Neural crest cell (in vitro differentiated cells): ENCODE data around the gene PAPOLB. TPM values are rescaled to one million over a fixed set of nuclear protein-coding genes. Genes with fewer than 3 reads are reported as not detected.

Experiments used
- DNase-seq: peaks from one replicate; pipeline ENCODE4 v3.0.0; 2021; ENCODE audit warnings: low read depth, mixed read lengths, low spot score
- H3K27ac Mint-ChIP-seq: one replicate; pipeline ENCODE4 v1.8.0; 2021; ENCODE audit warnings: mild to moderate bottlenecking, mixed read lengths; ENCODE audit not compliant: unreplicated experiment
- H3K27me3 Mint-ChIP-seq: 2 replicates; pipeline ENCODE4 v1.8.0; 2021; ENCODE audit warnings: low read depth, mild to moderate bottlenecking, mixed read lengths
- H3K36me3 Mint-ChIP-seq: 2 replicates; pipeline ENCODE4 v1.8.0; 2021; ENCODE audit warnings: low read depth, mild to moderate bottlenecking, mixed read lengths
- H3K4me1 Mint-ChIP-seq: 2 replicates; pipeline ENCODE4 v1.8.0; 2021; ENCODE audit warnings: mixed read lengths
- H3K4me3 Mint-ChIP-seq: one replicate; pipeline ENCODE4 v1.8.0; 2021; ENCODE audit warnings: mild to moderate bottlenecking, mixed read lengths
- H3K9me3 Mint-ChIP-seq: 2 replicates; pipeline ENCODE4 v1.8.0; 2021; ENCODE audit warnings: mixed read lengths
- total RNA-seq: library from RNA; stranded (reverse); gene quantifications from 2 replicates; pipeline ENCODE4 v1.2.1, GENCODE V29; 2021
- TF ChIP-seq, protein P1 (sequence below): fragments of 200-600 bp; sonication (generic); conservative IDR thresholded peaks from 2 replicates; pipeline ENCODE4 v1.5.0; 2021; ENCODE audit warnings: antibody characterized with exemption, mild to moderate bottlenecking

PAPOLB gene
- total RNA-seq, 1 donor from 2014 or later = 0.26 TPM

DNA sequence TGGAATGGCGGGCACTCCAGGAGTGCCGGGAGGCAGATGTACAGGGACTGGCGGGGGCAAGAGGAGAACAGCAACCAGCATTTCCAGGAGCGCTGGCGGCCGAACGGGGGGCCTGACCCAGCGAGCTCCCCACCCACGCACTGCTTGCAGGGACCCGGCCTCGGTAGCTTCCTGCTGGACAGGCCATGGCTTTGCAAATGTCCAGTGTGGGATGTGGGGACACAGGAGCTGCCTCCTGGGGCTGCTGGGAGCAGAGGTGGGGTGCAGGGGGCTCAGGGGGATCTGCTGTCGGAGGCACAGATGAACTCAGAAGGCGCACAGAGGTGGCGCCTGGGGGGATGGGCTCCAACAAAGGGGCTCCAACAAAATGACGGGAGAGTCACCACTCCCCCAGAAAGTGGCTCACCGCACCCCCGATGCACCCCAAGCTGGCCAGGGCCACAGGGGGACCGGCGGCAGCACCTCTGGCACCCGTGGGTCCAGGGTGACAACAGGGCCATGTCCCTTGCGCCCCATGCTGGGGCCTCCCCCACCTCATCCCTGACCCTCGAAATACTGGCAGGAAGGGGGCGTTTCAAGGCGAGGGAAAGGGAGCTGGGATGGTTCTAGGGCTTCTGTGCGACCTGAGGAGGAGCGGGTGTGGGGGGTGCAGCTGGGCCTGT is 45.3 kb downstream of the PAPOLB start:
- DNase-seq = no peak
- Mint-ChIP-seq H3K27me3 (no peaks in the 10 kb centered on the region), H3K27ac (no peak overlapping the region), H3K4me3 (no peak overlapping the region), H3K4me1 (no peaks in the 10 kb centered on the region), H3K36me3 (peaks cover 15% of the 10 kb centered on the region), H3K9me3 (no peaks in the 10 kb centered on the region)
- TF ChIP-seq, protein P1, sequence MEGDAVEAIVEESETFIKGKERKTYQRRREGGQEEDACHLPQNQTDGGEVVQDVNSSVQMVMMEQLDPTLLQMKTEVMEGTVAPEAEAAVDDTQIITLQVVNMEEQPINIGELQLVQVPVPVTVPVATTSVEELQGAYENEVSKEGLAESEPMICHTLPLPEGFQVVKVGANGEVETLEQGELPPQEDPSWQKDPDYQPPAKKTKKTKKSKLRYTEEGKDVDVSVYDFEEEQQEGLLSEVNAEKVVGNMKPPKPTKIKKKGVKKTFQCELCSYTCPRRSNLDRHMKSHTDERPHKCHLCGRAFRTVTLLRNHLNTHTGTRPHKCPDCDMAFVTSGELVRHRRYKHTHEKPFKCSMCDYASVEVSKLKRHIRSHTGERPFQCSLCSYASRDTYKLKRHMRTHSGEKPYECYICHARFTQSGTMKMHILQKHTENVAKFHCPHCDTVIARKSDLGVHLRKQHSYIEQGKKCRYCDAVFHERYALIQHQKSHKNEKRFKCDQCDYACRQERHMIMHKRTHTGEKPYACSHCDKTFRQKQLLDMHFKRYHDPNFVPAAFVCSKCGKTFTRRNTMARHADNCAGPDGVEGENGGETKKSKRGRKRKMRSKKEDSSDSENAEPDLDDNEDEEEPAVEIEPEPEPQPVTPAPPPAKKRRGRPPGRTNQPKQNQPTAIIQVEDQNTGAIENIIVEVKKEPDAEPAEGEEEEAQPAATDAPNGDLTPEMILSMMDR = no peak

DNA sequence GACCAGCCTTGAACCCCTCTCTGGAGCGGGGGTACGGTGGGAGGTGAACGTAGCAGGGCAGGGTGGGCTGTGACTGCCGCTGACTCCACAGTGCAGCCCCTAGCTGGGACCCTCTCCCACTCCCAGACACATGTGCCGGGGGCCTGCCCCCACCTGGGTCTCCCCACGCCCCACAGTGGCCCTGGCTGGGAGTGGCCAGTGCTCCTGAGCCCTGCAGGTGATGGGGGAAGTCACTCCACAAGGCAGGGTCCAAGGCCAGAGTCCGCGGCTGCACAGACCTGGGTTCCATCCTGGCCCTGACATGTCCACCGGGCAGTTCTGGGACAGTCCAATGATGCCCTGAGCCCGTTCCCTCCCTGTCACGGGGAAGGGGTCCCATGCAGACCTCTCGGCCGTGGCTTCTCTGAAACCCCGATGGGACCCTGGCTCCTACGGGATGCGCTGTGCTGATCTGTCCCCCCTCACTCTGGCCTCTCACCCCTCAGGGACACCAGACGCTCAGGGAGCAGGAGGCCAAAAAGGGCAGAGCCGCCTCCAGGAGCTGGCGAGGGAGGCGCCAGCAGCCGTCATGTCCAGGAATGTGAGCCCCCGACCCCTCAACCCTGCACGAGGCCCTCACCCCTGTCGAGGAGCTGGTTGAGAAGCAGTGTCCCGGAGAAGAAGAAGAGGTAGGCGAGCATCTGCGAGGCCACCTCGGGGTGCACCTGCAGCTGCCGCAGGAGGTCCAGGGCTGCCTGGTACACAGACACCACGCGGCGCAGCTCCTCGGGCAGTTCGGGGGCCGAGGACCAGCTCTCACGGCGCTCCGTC is 46.0 kb downstream of the PAPOLB start:
- H3K9me3 Mint-ChIP-seq = no peaks in the 10 kb centered on the region
- TF ChIP-seq, protein P1 = no peak
- no peak for DNase-seq
- no peaks in the 10 kb centered on the region for H3K4me1 Mint-ChIP-seq
- H3K27ac Mint-ChIP-seq = no peak overlapping the region
- H3K4me3 Mint-ChIP-seq = no peak overlapping the region
- H3K27me3 Mint-ChIP-seq = no peaks in the 10 kb centered on the region
- H3K36me3 Mint-ChIP-seq = peaks cover 15% of the 10 kb centered on the region

DNA sequence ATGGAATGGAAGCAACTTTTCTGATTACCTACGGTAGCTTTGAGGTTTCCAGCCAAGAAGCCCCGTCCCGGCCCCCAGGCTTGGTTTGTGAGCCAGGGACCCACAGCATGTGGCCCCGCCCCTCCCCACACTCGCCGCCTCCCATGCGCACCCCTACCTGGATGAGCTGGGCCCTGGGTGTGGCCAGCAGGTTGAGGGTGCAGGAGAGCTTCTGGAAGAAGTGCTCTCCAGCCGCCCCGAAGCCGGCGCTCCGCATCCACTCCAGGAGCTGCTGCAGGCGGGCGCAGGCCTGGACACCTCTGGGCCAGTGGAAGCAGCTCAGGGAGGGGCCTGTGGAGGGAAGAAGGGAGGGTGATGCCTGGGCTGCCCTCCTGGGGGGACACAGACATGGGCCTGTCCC is 46.7 kb downstream of the PAPOLB start:
- Mint-ChIP-seq H3K36me3 (peaks cover 15% of the 10 kb centered on the region), H3K4me1 (no peaks in the 10 kb centered on the region), H3K27ac (no peak overlapping the region), H3K9me3 (no peaks in the 10 kb centered on the region), H3K27me3 (no peaks in the 10 kb centered on the region), H3K4me3 (no peak overlapping the region)
- no peak for DNase-seq
- TF ChIP-seq, protein P1 = no peak

DNA sequence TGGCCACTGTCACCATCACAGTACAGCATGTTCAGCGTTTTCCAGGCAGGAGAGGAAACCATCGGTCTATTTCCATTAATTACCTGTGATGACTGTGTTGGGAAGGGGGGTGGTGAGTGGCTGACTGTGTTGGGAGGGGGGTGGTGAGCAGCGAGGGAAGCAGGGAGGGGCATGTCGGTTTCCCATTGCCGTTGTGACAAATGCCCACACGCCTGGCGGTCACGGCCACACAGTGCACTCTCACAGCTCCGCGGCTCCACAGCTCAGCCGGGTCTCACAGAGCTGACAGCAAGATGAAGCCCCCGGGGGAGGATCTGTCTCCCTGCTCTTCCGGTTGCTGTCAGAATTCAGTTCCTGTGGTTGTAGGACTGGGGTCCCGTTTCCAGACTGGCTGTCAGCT is 47.4 kb downstream of the PAPOLB start:
- Mint-ChIP-seq H3K4me1 (no peaks in the 10 kb centered on the region), H3K4me3 (no peak overlapping the region), H3K36me3 (peaks cover 15% of the 10 kb centered on the region), H3K9me3 (no peaks in the 10 kb centered on the region), H3K27me3 (no peaks in the 10 kb centered on the region), H3K27ac (no peak overlapping the region)
- DNase-seq = no peak
- TF ChIP-seq, protein P1 = no peak

DNA sequence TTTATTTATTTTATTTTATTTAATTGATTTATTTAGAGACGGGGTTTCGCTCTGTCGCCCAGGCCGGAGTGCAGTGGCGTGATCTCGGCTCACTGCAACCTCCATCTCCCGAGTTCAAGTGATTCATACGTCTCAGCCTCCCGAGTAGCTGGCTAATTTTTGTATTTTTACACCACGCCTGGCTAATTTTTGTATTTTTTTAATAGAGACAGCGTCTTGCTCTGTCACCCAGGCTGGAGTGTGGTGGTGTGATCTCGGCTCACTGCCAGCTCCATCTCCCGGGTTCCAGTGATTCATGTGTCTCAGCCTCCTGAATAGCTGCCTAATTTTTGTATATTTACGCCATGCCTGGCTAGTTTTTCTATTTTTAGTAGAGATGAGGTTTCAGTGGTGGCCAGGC is 52.2 kb downstream of the PAPOLB start:
- Mint-ChIP-seq H3K9me3 (no peaks in the 10 kb centered on the region), H3K36me3 (peaks cover 15% of the 10 kb centered on the region), H3K27ac (no peak overlapping the region), H3K4me1 (peaks cover 4% of the 10 kb centered on the region), H3K4me3 (no peak overlapping the region), H3K27me3 (no peaks in the 10 kb centered on the region)
- TF ChIP-seq, protein P1 = no peak
- DNase-seq = no peak
